ENCODE results near the gene HOXD4. TPM values are rescaled to one million over a fixed set of nuclear protein-coding genes. Genes with fewer than 3 reads are reported as not detected.

Gene HOXD4
- total and polyA plus RNA-seq, 2 donors = 0.09 to 1.0 TPM

GRCh38 chr2:176130147-176130956 lies 21.0 kb upstream of the HOXD4 start:
- H3K27ac ChIP-seq (ENCODE audit: low read depth in 1 of 2, low read length in 1 of 2) = no peak overlapping the region
- peaks cover 94 to 99% of the 10 kb centered on the region in 2 donors for H3K27me3 ChIP-seq (ENCODE audit: control insufficient read depth in 2 of 2, insufficient read depth in 1 of 2, low read length in 1 of 2)
- H3K4me1 ChIP-seq (ENCODE audit: control insufficient read depth in 2 of 2, insufficient read depth in 2 of 2, low read length in 2 of 2) = peaks cover 8 to 17% of the 10 kb centered on the region in 2 donors
- peak in 1 of 9 donors; percentile 49 for DNase-seq (ENCODE audit: low read depth in 6 of 9, low spot score in 9 of 9)
- WGBS = 2% methylated on average over 100 of the region's 100 CpGs
- peaks cover 0 to 15% of the 10 kb centered on the region in 2 donors for H3K9me3 ChIP-seq (ENCODE audit: control insufficient read depth in 2 of 2, insufficient read depth in 1 of 2, low read length in 1 of 2)
- no peaks in the 10 kb centered on the region for H3K36me3 ChIP-seq (ENCODE audit: control insufficient read depth in 2 of 2, insufficient read depth in 2 of 2, low read length in 1 of 2)
- H3K4me3 ChIP-seq (ENCODE audit: low read length in 2 of 2) = peak overlapping the region in 1 of 2 donors; percentile 40

GRCh38 chr2:176130957-176131847 lies 20.1 kb upstream of the HOXD4 start:
- Histone ChIP-seq H3K4me1 (ENCODE audit: control insufficient read depth in 2 of 2, insufficient read depth in 2 of 2, low read length in 2 of 2) (peaks cover 8 to 17% of the 10 kb centered on the region in 2 donors), H3K4me3 (ENCODE audit: low read length in 2 of 2) (no peak overlapping the region)
- 14% methylated on average over 15 of the region's 15 CpGs for WGBS

DNA sequence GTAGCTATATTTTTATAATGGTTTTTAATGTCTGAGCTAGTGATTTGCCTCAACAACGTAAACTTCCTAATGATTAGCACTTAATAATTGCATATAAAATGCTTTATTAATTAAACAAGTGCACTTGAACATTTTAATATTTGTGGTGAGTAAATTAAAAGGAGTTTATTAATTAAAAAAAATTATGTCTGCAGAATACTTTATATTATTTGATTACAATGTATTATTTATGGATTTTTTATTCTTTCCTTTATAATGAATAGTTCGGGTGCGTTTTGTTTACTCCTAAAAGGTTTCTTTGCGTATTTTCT lies 19.5 kb upstream of the HOXD4 start:
- WGBS = 23% methylated on average over 4 of the region's 4 CpGs
- peaks cover 0 to 15% of the 10 kb centered on the region in 2 donors for H3K9me3 ChIP-seq (ENCODE audit: control insufficient read depth in 2 of 2, insufficient read depth in 1 of 2, low read length in 1 of 2)
- no peak overlapping the region for H3K4me3 ChIP-seq (ENCODE audit: low read length in 2 of 2)
- DNase-seq (ENCODE audit: low read depth in 6 of 9, low spot score in 9 of 9) = no peak
- peaks cover 8 to 19% of the 10 kb centered on the region in 2 donors for H3K4me1 ChIP-seq (ENCODE audit: control insufficient read depth in 2 of 2, insufficient read depth in 2 of 2, low read length in 2 of 2)
- peaks cover 92 to 99% of the 10 kb centered on the region in 2 donors for H3K27me3 ChIP-seq (ENCODE audit: control insufficient read depth in 2 of 2, insufficient read depth in 1 of 2, low read length in 1 of 2)
- H3K27ac ChIP-seq (ENCODE audit: low read depth in 1 of 2, low read length in 1 of 2) = no peak overlapping the region
- no peaks in the 10 kb centered on the region for H3K36me3 ChIP-seq (ENCODE audit: control insufficient read depth in 2 of 2, insufficient read depth in 2 of 2, low read length in 1 of 2)

More at GRCh38 chr2:176130957-176131847, 20.1 kb upstream of the HOXD4 start:
- no peaks in the 10 kb centered on the region for H3K36me3 ChIP-seq (ENCODE audit: control insufficient read depth in 2 of 2, insufficient read depth in 2 of 2, low read length in 1 of 2)
- DNase-seq (ENCODE audit: low read depth in 6 of 9, low spot score in 9 of 9) = peak in 1 of 9 donors; percentile 27
- no peak overlapping the region for H3K27ac ChIP-seq (ENCODE audit: low read depth in 1 of 2, low read length in 1 of 2)
- peaks cover 92 to 99% of the 10 kb centered on the region in 2 donors for H3K27me3 ChIP-seq (ENCODE audit: control insufficient read depth in 2 of 2, insufficient read depth in 1 of 2, low read length in 1 of 2)
- peaks cover 0 to 15% of the 10 kb centered on the region in 2 donors for H3K9me3 ChIP-seq (ENCODE audit: control insufficient read depth in 2 of 2, insufficient read depth in 1 of 2, low read length in 1 of 2)

- 8% methylated on average over 33 of the region's 33 CpGs for WGBS
- Histone ChIP-seq H3K27me3 (ENCODE audit: control insufficient read depth in 2 of 2, insufficient read depth in 1 of 2, low read length in 1 of 2) (peaks cover 93 to 99% of the 10 kb centered on the region in 2 donors), H3K4me3 (ENCODE audit: low read length in 2 of 2) (peak overlapping the region in 1 of 2 donors; percentile 40), H3K4me1 (ENCODE audit: control insufficient read depth in 2 of 2, insufficient read depth in 2 of 2, low read length in 2 of 2) (peaks cover 8 to 21% of the 10 kb centered on the region in 2 donors), H3K9me3 (ENCODE audit: control insufficient read depth in 2 of 2, insufficient read depth in 1 of 2, low read length in 1 of 2) (peaks cover 0 to 15% of the 10 kb centered on the region in 2 donors), H3K36me3 (ENCODE audit: control insufficient read depth in 2 of 2, insufficient read depth in 2 of 2, low read length in 1 of 2) (no peaks in the 10 kb centered on the region), H3K27ac (ENCODE audit: low read depth in 1 of 2, low read length in 1 of 2) (no peak overlapping the region)
- peak in 1 of 9 donors; percentile 56 for DNase-seq (ENCODE audit: low read depth in 6 of 9, low spot score in 9 of 9)
These were observed 18.9 kb upstream of the HOXD4 start for GRCh38 chr2:176132205-176133171.

DNA sequence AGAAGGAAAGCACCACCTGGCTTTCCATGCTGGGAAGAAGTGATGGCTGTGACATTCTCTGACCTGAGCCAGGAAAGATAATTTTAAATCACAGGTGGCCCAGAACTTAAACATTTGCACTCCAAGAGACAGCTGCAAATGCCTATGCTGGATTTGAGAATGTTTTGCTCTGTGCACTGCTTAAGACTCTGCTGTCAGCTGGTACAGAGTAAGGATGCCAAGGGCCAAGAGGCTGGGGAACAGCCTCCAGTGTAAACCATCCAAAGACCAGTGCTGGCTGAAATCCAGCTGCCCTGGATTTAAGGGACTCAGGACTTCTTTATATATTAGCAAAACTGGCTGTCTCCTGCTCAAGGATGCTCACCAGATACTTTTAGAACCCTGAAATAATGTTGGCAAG lies 18.0 kb upstream of the HOXD4 start:
- H3K4me3 ChIP-seq (ENCODE audit: low read length in 2 of 2) = no peak overlapping the region
- peaks cover 94 to 99% of the 10 kb centered on the region in 2 donors for H3K27me3 ChIP-seq (ENCODE audit: control insufficient read depth in 2 of 2, insufficient read depth in 1 of 2, low read length in 1 of 2)

GRCh38 chr2:176134035-176134434 lies 17.3 kb upstream of the HOXD4 start:
- Histone ChIP-seq H3K9me3 (ENCODE audit: control insufficient read depth in 2 of 2, insufficient read depth in 1 of 2, low read length in 1 of 2) (peaks cover 0 to 7% of the 10 kb centered on the region in 2 donors), H3K4me3 (ENCODE audit: low read length in 2 of 2) (no peak overlapping the region), H3K27ac (ENCODE audit: low read depth in 1 of 2, low read length in 1 of 2) (no peak overlapping the region), H3K36me3 (ENCODE audit: control insufficient read depth in 2 of 2, insufficient read depth in 2 of 2, low read length in 1 of 2) (no peaks in the 10 kb centered on the region), H3K27me3 (ENCODE audit: control insufficient read depth in 2 of 2, insufficient read depth in 1 of 2, low read length in 1 of 2) (peaks cover 94 to 99% of the 10 kb centered on the region in 2 donors), H3K4me1 (ENCODE audit: control insufficient read depth in 2 of 2, insufficient read depth in 2 of 2, low read length in 2 of 2) (peaks cover 8 to 16% of the 10 kb centered on the region in 2 donors)
- DNase-seq (ENCODE audit: low read depth in 6 of 9, low spot score in 9 of 9) = no peak
- 49% methylated on average over 4 of the region's 4 CpGs for WGBS

More for the DNA sequence above, 18.0 kb upstream of the HOXD4 start:
- H3K4me1 ChIP-seq (ENCODE audit: control insufficient read depth in 2 of 2, insufficient read depth in 2 of 2, low read length in 2 of 2) = peaks cover 8 to 20% of the 10 kb centered on the region in 2 donors
- H3K27ac ChIP-seq (ENCODE audit: low read depth in 1 of 2, low read length in 1 of 2) = no peak overlapping the region
- H3K36me3 ChIP-seq (ENCODE audit: control insufficient read depth in 2 of 2, insufficient read depth in 2 of 2, low read length in 1 of 2) = no peaks in the 10 kb centered on the region
- peaks cover 0 to 10% of the 10 kb centered on the region in 2 donors for H3K9me3 ChIP-seq (ENCODE audit: control insufficient read depth in 2 of 2, insufficient read depth in 1 of 2, low read length in 1 of 2)
- DNase-seq (ENCODE audit: low read depth in 6 of 9, low spot score in 9 of 9) = no peak

DNA sequence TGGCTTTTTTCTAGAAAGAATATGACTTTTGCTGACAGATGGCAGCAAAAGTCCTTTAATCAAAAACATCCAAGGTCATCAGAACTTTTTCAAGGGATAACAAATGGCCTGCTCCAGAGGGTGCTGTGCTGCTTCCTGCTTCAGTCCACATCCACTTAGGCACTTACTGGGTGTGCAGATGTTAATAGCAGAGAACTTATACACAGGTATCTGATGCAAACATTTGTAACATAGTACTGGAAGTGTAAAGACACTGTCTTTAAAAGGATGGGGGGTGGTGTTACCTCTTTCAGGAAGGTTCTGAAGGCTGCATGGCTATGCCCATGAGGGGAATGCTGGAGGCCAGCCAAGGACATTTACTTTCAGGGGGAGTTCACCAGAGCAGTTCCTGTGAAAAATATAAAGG lies 16.3 kb upstream of the HOXD4 start:
- Histone ChIP-seq H3K36me3 (ENCODE audit: control insufficient read depth in 2 of 2, insufficient read depth in 2 of 2, low read length in 1 of 2) (no peaks in the 10 kb centered on the region), H3K9me3 (ENCODE audit: control insufficient read depth in 2 of 2, insufficient read depth in 1 of 2, low read length in 1 of 2) (peaks cover 0 to 9% of the 10 kb centered on the region in 2 donors), H3K27ac (ENCODE audit: low read depth in 1 of 2, low read length in 1 of 2) (no peak overlapping the region), H3K27me3 (ENCODE audit: control insufficient read depth in 2 of 2, insufficient read depth in 1 of 2, low read length in 1 of 2) (peaks cover 94 to 100% of the 10 kb centered on the region in 2 donors), H3K4me1 (ENCODE audit: control insufficient read depth in 2 of 2, insufficient read depth in 2 of 2, low read length in 2 of 2) (peaks cover 8 to 20% of the 10 kb centered on the region in 2 donors), H3K4me3 (ENCODE audit: low read length in 2 of 2) (no peak overlapping the region)
- no peak for DNase-seq (ENCODE audit: low read depth in 6 of 9, low spot score in 9 of 9)

DNA sequence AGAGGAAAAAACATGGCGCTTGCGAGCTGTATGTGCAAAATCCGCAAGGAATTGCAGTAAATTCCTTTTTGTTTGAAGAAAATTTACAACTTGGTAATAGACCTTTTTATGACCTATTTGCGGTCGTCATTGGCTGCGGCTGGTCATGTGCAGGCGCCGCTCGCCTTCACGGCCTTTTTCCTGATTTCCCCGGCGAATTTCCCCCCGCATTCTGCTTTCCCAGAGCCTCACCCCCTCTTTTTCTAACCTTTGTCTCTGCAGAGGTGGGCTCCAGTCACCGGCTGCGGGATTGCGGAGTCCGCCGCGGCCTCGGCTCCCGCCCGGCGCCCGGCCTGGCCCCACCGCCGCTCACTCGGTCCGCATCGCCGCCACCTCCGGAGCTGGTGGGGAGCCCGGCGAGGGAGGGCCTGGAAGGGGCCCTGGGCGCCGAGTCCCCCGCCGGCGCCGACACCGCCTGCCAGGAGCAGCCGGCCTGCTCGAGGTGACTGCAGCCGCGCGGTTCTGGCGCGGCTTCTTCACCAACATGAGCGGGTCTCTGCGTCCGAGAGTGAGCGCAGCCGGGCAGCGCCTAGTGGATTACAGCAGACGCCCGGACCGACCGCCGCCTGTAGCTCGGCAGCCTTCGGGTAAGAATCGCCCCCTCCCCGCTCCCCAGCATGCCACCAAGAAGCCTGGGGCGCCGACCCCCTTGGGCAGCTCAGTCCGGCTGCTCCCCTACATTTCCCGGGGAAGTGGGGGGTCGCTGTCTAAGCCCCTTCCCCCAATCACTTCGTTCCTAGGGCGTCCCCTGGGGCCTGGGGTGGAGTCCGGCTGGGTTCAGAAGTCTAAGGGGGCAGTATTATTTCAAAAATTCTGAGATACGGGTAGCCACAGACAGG lies 14.7 kb upstream of the HOXD4 start:
- Histone ChIP-seq H3K27me3 (ENCODE audit: control insufficient read depth in 2 of 2, insufficient read depth in 1 of 2, low read length in 1 of 2) (peaks cover 94 to 100% of the 10 kb centered on the region in 2 donors), H3K36me3 (ENCODE audit: control insufficient read depth in 2 of 2, insufficient read depth in 2 of 2, low read length in 1 of 2) (no peaks in the 10 kb centered on the region), H3K4me1 (ENCODE audit: control insufficient read depth in 2 of 2, insufficient read depth in 2 of 2, low read length in 2 of 2) (peaks cover 2 to 30% of the 10 kb centered on the region in 2 donors), H3K27ac (ENCODE audit: low read depth in 1 of 2, low read length in 1 of 2) (no peak overlapping the region), H3K9me3 (ENCODE audit: control insufficient read depth in 2 of 2, insufficient read depth in 1 of 2, low read length in 1 of 2) (peaks cover 1 to 17% of the 10 kb centered on the region in 2 donors), H3K4me3 (ENCODE audit: low read length in 2 of 2) (no peak overlapping the region)
- WGBS = 4% methylated on average over 71 of the region's 71 CpGs
- DNase-seq (ENCODE audit: low read depth in 6 of 9, low spot score in 9 of 9) = no peak

Data from thymus (tissue), 11 donors.